Brain microvascular endothelial cell (primary cell): ENCODE measurements around the gene HPS5.

Experiments
- DNase-seq: peaks from one replicate; pipeline ENCODE4 v3.0.0-alpha.2; 2020
- H3K27ac ChIP-seq: fragments of 250-450 bp; sonication (Bioruptor Pico); 2 replicates; pipeline ENCODE4 v1.5.1; 2020; ENCODE audit warnings: mild to moderate bottlenecking, moderate library complexity
- H3K27me3 ChIP-seq: fragments of 250-450 bp; sonication (Bioruptor Pico); replicated peaks from 2 replicates; pipeline ENCODE4 v1.5.1; 2020; ENCODE audit warnings: mild to moderate bottlenecking
- H3K36me3 ChIP-seq: fragments of 250-450 bp; sonication (Bioruptor Pico); replicated peaks from 2 replicates; pipeline ENCODE4 v1.5.1; 2020; ENCODE audit warnings: mild to moderate bottlenecking
- H3K4me3 ChIP-seq: 2 replicates; pipeline ENCODE4 v1.5.1; 2011; ENCODE audit warnings: low read depth, mild to moderate bottlenecking, control low read depth, low read length, moderate library complexity
- CTCF ChIP-seq: IDR thresholded peaks from 2 replicates; pipeline ENCODE4 v1.5.1; 2011; ENCODE audit warnings: low read depth, mild to moderate bottlenecking, moderate library complexity, low read length, control low read depth, inconsistent platforms; ENCODE audit errors: missing control alignments
- in situ Hi-C: cut with HindIII; loops from 2 replicates; pipeline ENCODE4 v1.10.0; 2017; ENCODE audit warnings: low sequenced_read_pairs, low pct_ligation_motif_present

HPS5 gene

GRCh38 chr11:18229501-18229900 lies 92.4 kb downstream of the HPS5 start:
- no peak for DNase-seq
- no peak for TF ChIP-seq CTCF
- no peaks in the 10 kb centered on the region for H3K27me3 ChIP-seq
- H3K4me3 ChIP-seq, result no peak overlapping the region
- no peak overlapping the region for H3K27ac ChIP-seq
- H3K36me3 ChIP-seq, result no peaks in the 10 kb centered on the region
- in situ Hi-C loops, result no loop called here
